Measurements from ENCODE around the gene CFAP100. TPM values are rescaled to one million over a fixed set of nuclear protein-coding genes. Genes with fewer than 3 reads are reported as not detected.

Gene CFAP100
- total and polyA plus RNA-seq, 2 experiments from 2014 or later: not detected

DNA sequence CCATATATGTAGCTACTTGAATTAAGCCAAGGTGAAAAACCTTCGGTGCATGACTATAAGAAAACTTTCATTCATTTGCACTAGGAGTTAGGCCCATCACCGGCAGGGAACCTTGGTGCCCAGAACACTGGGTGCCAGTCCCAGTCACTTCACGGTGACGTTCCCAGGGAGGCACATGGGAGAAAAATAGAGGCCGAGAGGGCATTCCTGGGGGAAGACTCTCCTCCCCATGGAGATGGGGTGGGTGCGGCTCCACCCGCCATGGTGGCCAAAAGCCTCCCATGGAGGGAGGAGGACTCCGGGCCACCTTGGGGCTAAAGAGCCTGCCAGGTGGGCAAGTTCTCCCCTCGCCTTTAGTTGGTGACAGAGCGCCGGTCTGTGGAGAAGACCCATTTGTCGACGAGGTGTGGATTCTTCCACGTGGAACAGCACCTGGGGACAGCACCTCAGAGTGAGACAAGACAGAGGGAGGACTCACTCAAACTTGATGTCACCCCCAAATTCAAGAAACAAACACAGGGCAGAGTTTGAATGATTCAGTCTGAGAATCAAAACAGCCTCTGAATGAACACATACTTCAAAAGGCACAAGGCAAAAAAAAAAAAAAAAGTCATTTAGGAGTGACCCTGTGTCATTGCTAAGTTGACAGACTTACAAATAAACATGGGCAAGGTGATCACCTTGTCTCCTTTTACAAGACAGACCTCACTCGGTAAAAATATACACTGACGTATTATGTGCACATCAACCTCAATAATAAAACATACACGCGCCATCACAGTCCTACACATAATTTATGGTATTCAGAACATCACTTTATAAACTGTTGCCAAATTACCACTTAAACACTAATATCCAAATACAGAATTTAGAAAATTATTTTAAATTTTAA lies 42.4 kb downstream of the CFAP100 start:
- Histone ChIP-seq H2AFZ (no peak overlapping the region), H3K9me2 (replicated peaks; ENCODE audit: insufficient read depth) (no peaks in the 10 kb centered on the region), H3K4me2 (no peak overlapping the region), H3K79me2 (no peaks in the 10 kb centered on the region), H4K20me1 (ENCODE audit: insufficient read depth, poor library complexity, severe bottlenecking) (no peaks in the 10 kb centered on the region), H3K4me3 (no peak overlapping the region), H3K36me3 (replicated peaks; ENCODE audit: insufficient read depth, low read depth) (no peaks in the 10 kb centered on the region), H3K4me1 (ENCODE audit: insufficient read depth) (no peaks in the 10 kb centered on the region), H3K27ac (no peak overlapping the region), H3K27me3 (no peaks in the 10 kb centered on the region), H3K9me3 (ENCODE audit: low read depth) (no peaks in the 10 kb centered on the region)
- 96% methylated on average over 18 of the region's 18 CpGs for WGBS (ENCODE audit: low lambda C conversion rate, missing lambda C conversion rate)
- DNase-seq (ENCODE audit: low spot score): no peak
- TF ChIP-seq, protein P1, sequence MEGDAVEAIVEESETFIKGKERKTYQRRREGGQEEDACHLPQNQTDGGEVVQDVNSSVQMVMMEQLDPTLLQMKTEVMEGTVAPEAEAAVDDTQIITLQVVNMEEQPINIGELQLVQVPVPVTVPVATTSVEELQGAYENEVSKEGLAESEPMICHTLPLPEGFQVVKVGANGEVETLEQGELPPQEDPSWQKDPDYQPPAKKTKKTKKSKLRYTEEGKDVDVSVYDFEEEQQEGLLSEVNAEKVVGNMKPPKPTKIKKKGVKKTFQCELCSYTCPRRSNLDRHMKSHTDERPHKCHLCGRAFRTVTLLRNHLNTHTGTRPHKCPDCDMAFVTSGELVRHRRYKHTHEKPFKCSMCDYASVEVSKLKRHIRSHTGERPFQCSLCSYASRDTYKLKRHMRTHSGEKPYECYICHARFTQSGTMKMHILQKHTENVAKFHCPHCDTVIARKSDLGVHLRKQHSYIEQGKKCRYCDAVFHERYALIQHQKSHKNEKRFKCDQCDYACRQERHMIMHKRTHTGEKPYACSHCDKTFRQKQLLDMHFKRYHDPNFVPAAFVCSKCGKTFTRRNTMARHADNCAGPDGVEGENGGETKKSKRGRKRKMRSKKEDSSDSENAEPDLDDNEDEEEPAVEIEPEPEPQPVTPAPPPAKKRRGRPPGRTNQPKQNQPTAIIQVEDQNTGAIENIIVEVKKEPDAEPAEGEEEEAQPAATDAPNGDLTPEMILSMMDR (IDR thresholded peaks at IDR 0.05; ENCODE audit: poor library complexity): no peak
- TF ChIP-seq EZH2 (IDR thresholded peaks at IDR 0.05; ENCODE audit: borderline replicate concordance) (no peak), EZH2phosphoT487 (IDR thresholded peaks at IDR 0.05; ENCODE audit: low read depth, severe bottlenecking, unreplicated experiment) (no peak)

- Histone ChIP-seq H3K4me3 (no peak overlapping the region), H3K4me1 (ENCODE audit: insufficient read depth) (no peaks in the 10 kb centered on the region), H3K9me2 (replicated peaks; ENCODE audit: insufficient read depth) (no peaks in the 10 kb centered on the region), H4K20me1 (ENCODE audit: insufficient read depth, poor library complexity, severe bottlenecking) (no peaks in the 10 kb centered on the region), H3K9me3 (ENCODE audit: low read depth) (no peaks in the 10 kb centered on the region), H2AFZ (no peak overlapping the region), H3K79me2 (no peaks in the 10 kb centered on the region), H3K36me3 (replicated peaks; ENCODE audit: insufficient read depth, low read depth) (no peaks in the 10 kb centered on the region), H3K4me2 (no peak overlapping the region), H3K27ac (no peak overlapping the region), H3K27me3 (no peaks in the 10 kb centered on the region)
- DNase-seq (ENCODE audit: low spot score): no peak
- 92% methylated on average over 8 of the region's 8 CpGs for WGBS (ENCODE audit: low lambda C conversion rate, missing lambda C conversion rate)
- TF ChIP-seq EZH2 (IDR thresholded peaks at IDR 0.05; ENCODE audit: borderline replicate concordance) (no peak), EZH2phosphoT487 (IDR thresholded peaks at IDR 0.05; ENCODE audit: low read depth, severe bottlenecking, unreplicated experiment) (no peak)
- TF ChIP-seq, protein P1 (IDR thresholded peaks at IDR 0.05; ENCODE audit: poor library complexity): no peak
These were observed 43.5 kb downstream of the CFAP100 start for GRCh38 chr3:126438186-126438585.

GRCh38 chr3:126438746-126439145 lies 44.0 kb downstream of the CFAP100 start:
- H3K4me2 ChIP-seq: no peak overlapping the region
- no peaks in the 10 kb centered on the region for H3K79me2 ChIP-seq
- H3K9me2 ChIP-seq (replicated peaks; ENCODE audit: insufficient read depth): no peaks in the 10 kb centered on the region
- H3K27me3 ChIP-seq: no peaks in the 10 kb centered on the region
- no peaks in the 10 kb centered on the region for H3K4me1 ChIP-seq (ENCODE audit: insufficient read depth)
- H3K27ac ChIP-seq: no peak overlapping the region
- H3K9me3 ChIP-seq (ENCODE audit: low read depth): no peaks in the 10 kb centered on the region
- no peak for TF ChIP-seq EZH2 (IDR thresholded peaks at IDR 0.05; ENCODE audit: borderline replicate concordance)
- TF ChIP-seq, protein P1 (IDR thresholded peaks at IDR 0.05; ENCODE audit: poor library complexity): no peak
- no peak for TF ChIP-seq EZH2phosphoT487 (IDR thresholded peaks at IDR 0.05; ENCODE audit: low read depth, severe bottlenecking, unreplicated experiment)
- DNase-seq (ENCODE audit: low spot score): no peak
- no peak overlapping the region for H3K4me3 ChIP-seq
- no peaks in the 10 kb centered on the region for H4K20me1 ChIP-seq (ENCODE audit: insufficient read depth, poor library complexity, severe bottlenecking)
- WGBS (ENCODE audit: low lambda C conversion rate, missing lambda C conversion rate): 92% methylated on average over 10 of the region's 10 CpGs
- no peaks in the 10 kb centered on the region for H3K36me3 ChIP-seq (replicated peaks; ENCODE audit: insufficient read depth, low read depth)
- no peak overlapping the region for H2AFZ ChIP-seq

Data from hepatocyte (in vitro differentiated cells).